ENCODE data around the gene PRR15L.

The PRR15L gene

GRCh38 chr17:47959825-47960655 lies 2.4 kb upstream of the PRR15L start:
- no peak for TF ChIP-seq CTCF (IDR thresholded peaks at IDR 0.05; ENCODE audit: low read depth, low read length)
- DNase-seq (ENCODE audit: extremely low read depth, low read depth): no peak

- DNase-seq (ENCODE audit: extremely low read depth, low read depth): no peak
Observed at GRCh38 chr17:47956791-47957590, 692 bp downstream of the PRR15L start.

GRCh38 chr17:47955497-47956461 lies 1.9 kb downstream of the PRR15L start:
- DNase-seq (ENCODE audit: extremely low read depth, low read depth): no peak
- no peak for TF ChIP-seq CTCF (IDR thresholded peaks at IDR 0.05; ENCODE audit: low read depth, low read length)

More at GRCh38 chr17:47956791-47957590, 692 bp downstream of the PRR15L start:
- no peak for TF ChIP-seq CTCF (IDR thresholded peaks at IDR 0.05; ENCODE audit: low read depth, low read length)

GRCh38 chr17:47953909-47954308 lies 3.8 kb downstream of the PRR15L start:
- no peak for TF ChIP-seq CTCF (IDR thresholded peaks at IDR 0.05; ENCODE audit: low read depth, low read length)

GRCh38 chr17:47952171-47953021 lies 5.3 kb downstream of the PRR15L start:
- TF ChIP-seq CTCF (IDR thresholded peaks at IDR 0.05; ENCODE audit: low read depth, low read length): no peak
- DNase-seq (ENCODE audit: extremely low read depth, low read depth): no peak

More at GRCh38 chr17:47953909-47954308, 3.8 kb downstream of the PRR15L start:
- no peak for DNase-seq (ENCODE audit: extremely low read depth, low read depth)

- TF ChIP-seq CTCF (IDR thresholded peaks at IDR 0.05; ENCODE audit: low read depth, low read length): no peak
- no peak for DNase-seq (ENCODE audit: extremely low read depth, low read depth)
Observed at GRCh38 chr17:47950448-47950847, 7.2 kb downstream of the PRR15L start.
